Left lung (tissue), 10 donors: ENCODE measurements around the gene CLASP1. TPM values are rescaled to one million over a fixed set of nuclear protein-coding genes. Genes with fewer than 3 reads are reported as not detected.

Experiments
- ATAC-seq: fragments of 200-7000 bp; cut with Tn5 transposase; one replicate; pipeline ENCODE4 v1.9.1; 2020; ENCODE audit warnings: moderate library complexity
- DNase-seq, 4 donors: peaks; one replicate each; pipeline ENCODE4 v3.0.0-alpha.2; 2013 to 2020
- H3K27ac ChIP-seq, 2 donors: fragments of 200-600 bp; sonication (generic) in 1 of 2; one replicate each; pipeline versions ENCODE4 v1.5.0 to v1.8.0; 2020 to 2021
- H3K27me3 ChIP-seq, 2 donors: fragments of 200-600 bp; sonication (generic) in 1 of 2; one replicate each; pipeline versions ENCODE4 v1.5.0 to v1.8.0; 2020 to 2021
- H3K36me3 ChIP-seq, 2 donors: fragments of 200-600 bp; sonication (generic) in 1 of 2; one replicate each; pipeline versions ENCODE4 v1.5.0 to v1.8.0; 2020 to 2021
- H3K4me1 ChIP-seq, 2 donors: fragments of 200-600 bp; one replicate each; pipeline ENCODE4 v1.8.0; 2021
- H3K4me3 ChIP-seq, 2 donors: fragments of 200-600 bp; sonication (generic) in 1 of 2; one replicate each; pipeline versions ENCODE4 v1.5.0 to v1.8.0; 2020 to 2021; ENCODE audit warnings: mild to moderate bottlenecking in 1 of 2
- H3K9me3 ChIP-seq, 2 donors: fragments of 200-600 bp; sonication (generic) in 1 of 2; one replicate each; pipeline versions ENCODE4 v1.5.0 to v1.8.0; 2020 to 2021
- CTCF ChIP-seq, 2 donors: fragments of 200-600 bp; sonication (generic) in 1 of 2; IDR thresholded peaks; one replicate each; pipeline versions ENCODE4 v1.5.0 to v1.8.0; 2021; ENCODE audit warnings: antibody characterized with exemption in 2 of 2
- intact Hi-C, 2 donors: fragments of 100-400 bp; cut with DNase I; formaldehyde crosslinking; loops; one replicate each; pipeline versions ENCODE4 v1.11.2 to v1.14.2; 2022
- polyA plus RNA-seq, 6 donors: library from polyadenylated mRNA; unstranded; fragments of 120-200 nt; gene quantifications; one replicate each; pipeline ENCODE4 v1.2.1, GENCODE V29; 2013; ENCODE audit not compliant: insufficient read length in 6 of 6
- total RNA-seq, 2 donors: library from RNA; stranded (reverse); fragmentation: NEBNext Ultra II Directional; extraction: Animal tissue kit (Norgen Biotek cat#: 25700); gene quantifications; one replicate each; pipeline ENCODE4 v1.2.1, GENCODE V29; 2021
- donor health status: DM: no; HTN: yes; CAD: no.
- donor health status: DM: no; HTN: no; CAD: no.

Gene CLASP1
- total and polyA plus RNA-seq, 8 donors, result 42.9 to 52.1 (median 48.7) TPM

GRCh38 chr2:121513597-121514333 lies 135.5 kb downstream of the CLASP1 start:
- Histone ChIP-seq H3K36me3 (peaks cover 0 to 47% of the 10 kb centered on the region in 2 donors), H3K9me3 (no peaks in the 10 kb centered on the region), H3K27ac (no peak overlapping the region), H3K27me3 (no peaks in the 10 kb centered on the region), H3K4me3 (no peak overlapping the region), H3K4me1 (no peaks in the 10 kb centered on the region)
- ATAC-seq (no peak), DNase-seq (no peak)
- intact Hi-C loops, result no loop called here
- no peak for TF ChIP-seq CTCF (IDR thresholded peaks at IDR 0.05)

GRCh38 chr2:121510857-121511256 lies 138.4 kb downstream of the CLASP1 start:
- intact Hi-C loops, result no loop called here
- Histone ChIP-seq H3K9me3 (no peaks in the 10 kb centered on the region), H3K4me1 (no peaks in the 10 kb centered on the region), H3K4me3 (no peak overlapping the region), H3K27ac (no peak overlapping the region), H3K36me3 (peaks cover 0 to 30% of the 10 kb centered on the region in 2 donors), H3K27me3 (no peaks in the 10 kb centered on the region)
- no peak for TF ChIP-seq CTCF (IDR thresholded peaks at IDR 0.05)
- no peak for ATAC-seq
- no peak for DNase-seq

- Histone ChIP-seq H3K27ac (no peak overlapping the region), H3K36me3 (peaks cover 0 to 20% of the 10 kb centered on the region in 2 donors), H3K27me3 (no peaks in the 10 kb centered on the region), H3K4me1 (no peaks in the 10 kb centered on the region), H3K9me3 (no peaks in the 10 kb centered on the region), H3K4me3 (no peak overlapping the region)
- ATAC-seq (no peak), DNase-seq (no peak)
- intact Hi-C loops, result no loop called here
- no peak for TF ChIP-seq CTCF (IDR thresholded peaks at IDR 0.05)
Measured at GRCh38 chr2:121506621-121507020, 142.6 kb downstream of the CLASP1 start.

GRCh38 chr2:121505986-121506586 lies 143.2 kb downstream of the CLASP1 start:
- no peak for TF ChIP-seq CTCF (IDR thresholded peaks at IDR 0.05)
- intact Hi-C loops, result no loop called here
- no peaks in the 10 kb centered on the region for H3K4me1 ChIP-seq
- H3K9me3 ChIP-seq, result no peaks in the 10 kb centered on the region
- no peak overlapping the region for H3K4me3 ChIP-seq
- H3K27ac ChIP-seq, result no peak overlapping the region
- DNase-seq (no peak), ATAC-seq (no peak)
- peaks cover 0 to 22% of the 10 kb centered on the region in 2 donors for H3K36me3 ChIP-seq
- H3K27me3 ChIP-seq, result no peaks in the 10 kb centered on the region

- no peak for DNase-seq
- peaks cover 0 to 29% of the 10 kb centered on the region in 2 donors for H3K36me3 ChIP-seq
- H3K27me3 ChIP-seq, result no peaks in the 10 kb centered on the region
- peaks cover 0 to 6% of the 10 kb centered on the region in 2 donors for H3K4me1 ChIP-seq
- H3K9me3 ChIP-seq, result no peaks in the 10 kb centered on the region
- intact Hi-C loops, result no loop called here
- H3K4me3 ChIP-seq, result no peak overlapping the region
- ATAC-seq, result peak; percentile 77
- H3K27ac ChIP-seq, result no peak overlapping the region
- TF ChIP-seq CTCF (IDR thresholded peaks at IDR 0.05), result no peak
Measured at GRCh38 chr2:121505005-121505404, 144.3 kb downstream of the CLASP1 start.
